ENCODE measurements around the gene MC1R. TPM values are rescaled to one million over a fixed set of nuclear protein-coding genes. Genes with fewer than 3 reads are reported as not detected.
A peak's percentile ranks its signal among the peaks of the same experiment; 100 is the strongest.

Gene MC1R
- total RNA-seq, 3 donors from 2014 or later (not counting 1 experiment from before 2014, with no cell fraction given): 12.3 to 22.2 (median 13.7) TPM

DNA sequence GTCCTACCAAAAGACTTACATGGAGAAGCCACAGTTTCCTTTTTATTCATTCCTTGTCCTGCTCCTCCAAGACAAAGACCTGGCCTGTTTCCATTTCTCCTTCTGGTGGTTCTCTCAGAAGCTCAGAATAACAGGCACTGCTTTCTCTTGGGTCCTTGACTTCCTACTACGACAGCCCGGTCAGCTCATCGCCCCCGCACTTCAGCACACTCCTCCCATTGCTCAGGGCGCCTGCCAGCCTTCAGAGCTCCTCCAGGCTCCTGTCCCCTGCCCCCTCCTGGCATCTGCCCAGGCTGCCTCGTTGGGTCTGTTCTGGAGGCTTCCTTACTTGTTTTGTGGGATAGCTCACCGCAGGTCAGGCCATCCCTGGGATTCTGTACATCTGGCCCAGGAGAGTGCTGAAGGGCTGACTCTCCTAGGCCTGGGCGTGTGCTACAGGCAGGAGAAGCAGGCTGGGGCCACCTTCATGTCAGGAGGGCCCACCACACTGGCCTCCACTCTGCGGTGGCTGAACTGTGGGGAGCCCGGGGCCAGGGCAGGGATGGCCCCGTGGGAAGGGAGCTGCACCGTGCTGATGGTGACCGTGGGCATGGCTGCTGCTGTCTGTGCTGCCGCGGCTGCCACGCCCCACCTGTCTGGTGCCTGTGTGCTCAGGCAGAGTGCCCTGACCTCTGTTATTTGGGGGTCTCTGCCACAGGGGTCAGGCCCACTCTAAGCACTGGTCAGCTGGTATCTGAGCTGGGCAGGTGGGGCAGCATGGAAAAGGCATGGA is 27.6 kb upstream of the MC1R start:
- no peaks in the 10 kb centered on the region for H3K9me3 ChIP-seq (ENCODE audit: control insufficient read depth, insufficient read depth, low read length)
- H3K9me3 Mint-ChIP-seq: no peaks in the 10 kb centered on the region
- H3K4me1 ChIP-seq (ENCODE audit: control insufficient read depth, insufficient read depth, low read length): peaks cover 7% of the 10 kb centered on the region
- H3K4me1 Mint-ChIP-seq: peaks cover 9 to 12% of the 10 kb centered on the region in 2 donors
- H3K27ac Mint-ChIP-seq: peak overlapping the region; percentile 21 to 65
- H3K27me3 Mint-ChIP-seq (ENCODE audit: low read depth in 2 of 2): no peaks in the 10 kb centered on the region
- TF ChIP-seq, protein P1, sequence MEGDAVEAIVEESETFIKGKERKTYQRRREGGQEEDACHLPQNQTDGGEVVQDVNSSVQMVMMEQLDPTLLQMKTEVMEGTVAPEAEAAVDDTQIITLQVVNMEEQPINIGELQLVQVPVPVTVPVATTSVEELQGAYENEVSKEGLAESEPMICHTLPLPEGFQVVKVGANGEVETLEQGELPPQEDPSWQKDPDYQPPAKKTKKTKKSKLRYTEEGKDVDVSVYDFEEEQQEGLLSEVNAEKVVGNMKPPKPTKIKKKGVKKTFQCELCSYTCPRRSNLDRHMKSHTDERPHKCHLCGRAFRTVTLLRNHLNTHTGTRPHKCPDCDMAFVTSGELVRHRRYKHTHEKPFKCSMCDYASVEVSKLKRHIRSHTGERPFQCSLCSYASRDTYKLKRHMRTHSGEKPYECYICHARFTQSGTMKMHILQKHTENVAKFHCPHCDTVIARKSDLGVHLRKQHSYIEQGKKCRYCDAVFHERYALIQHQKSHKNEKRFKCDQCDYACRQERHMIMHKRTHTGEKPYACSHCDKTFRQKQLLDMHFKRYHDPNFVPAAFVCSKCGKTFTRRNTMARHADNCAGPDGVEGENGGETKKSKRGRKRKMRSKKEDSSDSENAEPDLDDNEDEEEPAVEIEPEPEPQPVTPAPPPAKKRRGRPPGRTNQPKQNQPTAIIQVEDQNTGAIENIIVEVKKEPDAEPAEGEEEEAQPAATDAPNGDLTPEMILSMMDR (IDR thresholded peaks at IDR 0.05): no peak
- H3K36me3 Mint-ChIP-seq: no peaks in the 10 kb centered on the region
- H3K27me3 ChIP-seq (ENCODE audit: control insufficient read depth, insufficient read depth, low read length): no peaks in the 10 kb centered on the region
- WGBS (ENCODE audit: insufficient coverage): 97% methylated on average over 16 of the region's 16 CpGs
- intact Hi-C loops (cut with micrococcal nuclease): no loop called here
- no peak overlapping the region for H3K4me3 ChIP-seq (ENCODE audit: low read length)
- peaks cover 65% of the 10 kb centered on the region for H3K36me3 ChIP-seq (ENCODE audit: control insufficient read depth, insufficient read depth, low read length)
- ATAC-seq (no peak), DNase-seq (no peak)
- H3K27ac ChIP-seq (ENCODE audit: low read length): no peak overlapping the region
- H3K4me3 Mint-ChIP-seq: no peak overlapping the region

DNA sequence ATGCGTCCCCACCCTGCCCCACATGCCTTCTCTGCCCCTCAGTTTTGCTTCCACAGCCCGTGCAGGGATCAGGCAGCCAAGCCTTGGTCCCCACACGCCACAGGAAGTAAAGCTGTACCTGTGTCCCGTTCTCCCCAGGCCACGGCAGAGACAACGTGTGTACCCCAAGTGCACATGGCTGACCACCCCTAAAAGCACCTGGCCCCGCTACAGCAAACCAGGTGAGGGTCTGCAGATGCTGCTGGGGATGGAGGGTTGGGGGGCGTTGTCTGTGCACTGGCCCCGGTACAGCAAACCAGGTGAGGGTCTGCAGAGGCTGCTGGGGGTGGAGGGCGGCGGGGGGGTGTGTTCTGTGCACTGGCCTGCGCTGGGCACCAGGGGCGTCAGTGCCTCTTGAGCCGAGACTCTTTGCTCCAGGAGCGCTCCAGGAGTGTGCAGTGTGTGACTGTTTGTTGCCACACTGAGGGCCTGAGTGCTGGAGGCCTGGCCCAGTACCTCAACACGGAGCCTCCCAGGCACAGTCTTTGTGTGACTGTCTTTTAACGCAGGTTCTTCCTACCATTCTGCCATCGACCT is 26.5 kb upstream of the MC1R start:
- TF ChIP-seq, protein P1 (IDR thresholded peaks at IDR 0.05): no peak
- WGBS (ENCODE audit: insufficient coverage): 96% methylated on average over 18 of the region's 18 CpGs
- H3K27ac Mint-ChIP-seq: peak overlapping the region in 1 of 2 donors; percentile 65

DNA sequence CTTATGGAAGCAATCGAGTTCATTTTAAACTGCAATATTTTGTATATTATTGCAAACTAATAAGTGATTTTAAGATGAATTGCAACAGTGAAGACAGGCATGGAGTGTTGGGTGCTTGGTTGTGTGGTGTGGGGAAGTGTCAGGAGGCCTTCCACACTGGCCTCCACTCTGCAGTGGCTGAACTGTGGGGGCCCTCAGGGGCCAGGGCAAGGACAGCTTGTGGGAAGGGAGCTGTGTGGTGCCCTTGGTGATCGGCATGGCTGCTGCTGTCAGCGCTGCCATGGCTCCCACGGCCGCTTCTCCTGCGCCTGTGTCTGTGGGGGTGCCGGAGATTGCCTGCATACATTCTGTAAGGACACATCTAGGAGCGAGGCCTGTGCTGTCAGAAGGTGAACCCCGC is 26.0 kb upstream of the MC1R start:
- intact Hi-C loops (cut with micrococcal nuclease): no loop called here
- H3K36me3 ChIP-seq (ENCODE audit: control insufficient read depth, insufficient read depth, low read length): peaks cover 66% of the 10 kb centered on the region

More for the DNA sequence above, 26.5 kb upstream of the MC1R start:
- Mint-ChIP-seq H3K4me1 (peaks cover 9 to 12% of the 10 kb centered on the region in 2 donors), H3K9me3 (no peaks in the 10 kb centered on the region), H3K27me3 (ENCODE audit: low read depth in 2 of 2) (no peaks in the 10 kb centered on the region), H3K36me3 (no peaks in the 10 kb centered on the region), H3K4me3 (no peak overlapping the region)
- Histone ChIP-seq H3K4me3 (ENCODE audit: low read length) (no peak overlapping the region), H3K9me3 (ENCODE audit: control insufficient read depth, insufficient read depth, low read length) (no peaks in the 10 kb centered on the region), H3K4me1 (ENCODE audit: control insufficient read depth, insufficient read depth, low read length) (peaks cover 7% of the 10 kb centered on the region), H3K27ac (ENCODE audit: low read length) (no peak overlapping the region), H3K36me3 (ENCODE audit: control insufficient read depth, insufficient read depth, low read length) (peaks cover 67% of the 10 kb centered on the region), H3K27me3 (ENCODE audit: control insufficient read depth, insufficient read depth, low read length) (no peaks in the 10 kb centered on the region)
- no peak for ATAC-seq
- DNase-seq: no peak
- intact Hi-C loops (cut with micrococcal nuclease): no loop called here

More for the DNA sequence above, 26.0 kb upstream of the MC1R start:
- Mint-ChIP-seq H3K27me3 (ENCODE audit: low read depth in 2 of 2) (no peaks in the 10 kb centered on the region), H3K9me3 (no peaks in the 10 kb centered on the region), H3K27ac (no peak overlapping the region), H3K4me1 (peaks cover 9 to 12% of the 10 kb centered on the region in 2 donors), H3K36me3 (no peaks in the 10 kb centered on the region), H3K4me3 (no peak overlapping the region)
- TF ChIP-seq, protein P1 (IDR thresholded peaks at IDR 0.05): no peak
- WGBS (ENCODE audit: insufficient coverage): 98% methylated on average over 9 of the region's 9 CpGs
- Histone ChIP-seq H3K9me3 (ENCODE audit: control insufficient read depth, insufficient read depth, low read length) (no peaks in the 10 kb centered on the region), H3K27me3 (ENCODE audit: control insufficient read depth, insufficient read depth, low read length) (no peaks in the 10 kb centered on the region), H3K27ac (ENCODE audit: low read length) (no peak overlapping the region), H3K4me3 (ENCODE audit: low read length) (no peak overlapping the region), H3K4me1 (ENCODE audit: control insufficient read depth, insufficient read depth, low read length) (peaks cover 7% of the 10 kb centered on the region)
- ATAC-seq: no peak
- no peak for DNase-seq

Measured in natural killer cell (primary cell).